A549 treated with RU486 at 1 μM for 4 hours (cell line): ENCODE data around the gene ATP2A1. TPM values are rescaled to one million over a fixed set of nuclear protein-coding genes. Genes with fewer than 3 reads are reported as not detected.

Source experiments
- total RNA-seq: library from RNA; stranded (reverse); fragments of 200-300 nt; extraction: Qiagen RNA extraction; gene quantifications from 5 replicates; pipeline ENCODE4 v1.2.3, GENCODE V29; 2022; ENCODE audit warnings: low read depth

Gene ATP2A1
- total RNA-seq: 1.6 to 4.1 TPM (median 2.7 TPM) in 5 replicates

DNA sequence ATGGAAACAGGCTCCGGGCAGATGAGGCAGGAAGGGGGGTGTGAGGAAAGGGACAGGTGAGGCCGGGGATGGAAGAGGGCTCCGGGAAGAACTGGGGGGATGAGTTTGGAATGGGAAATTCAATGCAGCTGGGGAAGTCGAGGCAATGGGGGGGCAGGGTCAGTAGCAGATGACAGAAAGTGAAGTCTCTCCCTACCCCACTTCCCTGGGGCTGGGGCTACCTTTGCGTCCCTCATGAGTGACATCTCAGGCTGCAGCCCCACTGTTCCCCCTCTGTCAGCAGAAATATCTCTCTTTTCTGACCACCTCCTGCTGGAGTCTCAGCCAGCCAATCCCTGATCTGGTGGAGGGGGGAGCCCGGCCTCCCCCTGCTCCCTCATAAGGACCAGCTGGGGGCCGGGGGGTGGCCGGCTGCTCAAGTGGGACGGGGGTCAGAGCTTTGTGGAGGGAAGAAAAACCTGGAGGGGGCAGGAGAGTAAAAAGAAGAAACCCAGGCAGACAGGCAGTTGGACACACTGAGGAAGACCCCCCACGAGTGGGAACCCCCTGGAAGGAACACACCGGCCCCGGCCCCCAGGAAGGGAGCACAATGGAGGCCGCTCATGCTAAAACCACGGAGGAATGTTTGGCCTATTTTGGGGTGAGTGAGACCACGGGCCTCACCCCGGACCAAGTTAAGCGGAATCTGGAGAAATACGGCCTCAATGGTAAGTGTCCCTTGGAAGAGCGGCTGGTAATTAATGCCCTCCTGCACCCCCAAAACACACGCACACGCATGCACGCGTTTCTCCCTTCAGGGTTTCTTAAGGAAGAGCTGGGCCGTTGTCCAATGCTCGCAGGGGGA, at the start of gene ATP2A1:
TSS of gene ATP2A1 (plus strand) at position 406 of the 844 bp plus-strand sequence. CDS start at position 590, 184 bp downstream.

DNA sequence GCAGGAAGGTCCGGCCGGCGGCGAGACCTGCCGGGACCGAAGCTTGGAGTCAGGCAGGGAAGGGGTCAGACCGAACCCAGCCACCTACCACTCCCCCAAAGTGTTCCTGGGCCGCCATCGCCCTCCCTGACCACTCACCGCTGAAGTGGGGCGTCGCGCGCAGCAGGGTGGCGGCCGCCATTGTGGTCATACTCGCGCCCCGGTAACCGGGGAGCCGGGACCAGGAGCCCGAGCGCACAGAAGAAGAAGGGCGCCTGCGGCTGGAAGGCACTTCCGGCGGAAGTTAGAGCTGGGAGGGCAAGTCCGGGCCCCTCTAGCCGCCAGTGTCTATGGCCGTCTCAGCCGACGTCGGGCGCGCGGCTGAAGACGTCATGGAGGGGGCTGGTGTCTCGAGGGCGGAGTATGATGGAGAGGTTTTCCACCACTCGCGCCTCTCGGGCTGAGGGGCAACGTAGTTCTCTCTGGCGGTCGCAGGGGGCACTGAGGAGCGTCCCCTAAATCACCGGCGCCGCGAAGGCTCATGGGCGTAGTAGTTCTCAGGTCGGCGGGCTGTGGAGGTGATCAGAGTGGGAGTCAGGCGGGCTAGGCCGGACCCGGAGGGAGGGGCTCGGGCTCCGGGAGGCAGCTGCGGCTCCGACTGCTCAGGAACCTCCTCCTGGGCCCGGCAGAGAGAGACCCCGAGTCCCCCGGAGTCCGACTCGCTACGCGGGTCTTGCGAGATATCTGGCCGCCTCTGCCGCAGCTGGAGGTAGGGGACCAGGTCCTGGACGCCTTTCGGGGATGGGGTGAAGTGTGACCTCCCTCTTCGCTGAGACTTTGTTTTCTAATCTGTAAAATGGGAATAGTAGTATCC, 32.0 kb upstream of the ATP2A1 start, which contains the start of gene TUFM:
TSS of gene TUFM (minus strand) at position 269 of the 853 bp plus-strand sequence. CDS start at position 190, 79 bp downstream.

DNA sequence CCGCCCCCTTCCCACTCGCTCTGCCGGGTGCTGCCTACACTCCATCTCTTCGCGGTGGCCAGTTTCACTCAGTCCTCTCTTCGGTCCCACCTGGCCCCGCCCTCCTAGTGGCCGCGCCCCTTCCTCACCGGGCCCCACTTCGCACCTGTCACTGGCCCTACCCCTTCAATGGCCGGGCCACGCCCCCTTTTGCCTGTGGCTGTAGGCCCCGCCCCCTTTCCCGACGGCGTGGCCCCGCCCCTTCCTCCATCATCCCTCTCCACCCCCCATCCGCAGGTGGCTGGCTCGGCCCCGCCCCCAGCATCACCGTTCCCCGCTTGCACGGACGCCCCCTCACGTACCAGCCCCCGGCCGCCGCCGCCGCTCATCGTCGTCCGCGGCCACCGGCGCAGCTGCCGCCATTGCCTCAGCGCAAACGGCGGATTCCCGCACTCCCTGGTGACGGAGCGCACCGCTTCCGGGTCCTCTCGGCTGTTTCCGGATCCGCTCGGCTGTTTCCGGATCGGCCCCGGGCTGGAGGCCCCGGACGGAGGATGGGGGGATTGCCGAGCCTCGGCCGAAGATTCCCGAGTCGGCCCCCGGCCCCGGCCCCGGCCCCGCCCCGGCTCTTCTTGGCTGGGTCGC, 46.6 kb downstream of the ATP2A1 start, which contains the start of gene RABEP2:
TSS of gene RABEP2 (minus strand) at position 477 of the 624 bp plus-strand sequence. CDS start at position 402, 75 bp downstream.

DNA sequence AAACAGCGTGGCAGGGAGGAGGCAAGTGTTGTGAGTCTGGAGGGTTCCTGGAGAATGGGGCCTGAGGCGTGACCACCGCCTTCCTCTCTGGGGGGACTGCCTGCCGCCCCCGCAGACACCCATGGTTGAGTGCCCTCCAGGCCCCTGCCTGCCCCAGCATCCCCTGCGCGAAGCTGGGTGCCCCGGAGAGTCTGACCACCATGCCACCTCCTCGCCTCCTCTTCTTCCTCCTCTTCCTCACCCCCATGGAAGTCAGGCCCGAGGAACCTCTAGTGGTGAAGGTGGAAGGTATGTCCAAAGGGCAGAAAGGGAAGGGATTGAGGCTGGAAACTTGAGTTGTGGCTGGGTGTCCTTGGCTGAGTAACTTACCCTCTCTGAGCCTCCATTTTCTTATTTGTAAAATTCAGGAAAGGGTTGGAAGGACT, 53.5 kb downstream of the ATP2A1 start, which contains the start of gene CD19:
TSS of gene CD19 (plus strand) at position 171 of the 425 bp plus-strand sequence. CDS start at position 201, 30 bp downstream.

DNA sequence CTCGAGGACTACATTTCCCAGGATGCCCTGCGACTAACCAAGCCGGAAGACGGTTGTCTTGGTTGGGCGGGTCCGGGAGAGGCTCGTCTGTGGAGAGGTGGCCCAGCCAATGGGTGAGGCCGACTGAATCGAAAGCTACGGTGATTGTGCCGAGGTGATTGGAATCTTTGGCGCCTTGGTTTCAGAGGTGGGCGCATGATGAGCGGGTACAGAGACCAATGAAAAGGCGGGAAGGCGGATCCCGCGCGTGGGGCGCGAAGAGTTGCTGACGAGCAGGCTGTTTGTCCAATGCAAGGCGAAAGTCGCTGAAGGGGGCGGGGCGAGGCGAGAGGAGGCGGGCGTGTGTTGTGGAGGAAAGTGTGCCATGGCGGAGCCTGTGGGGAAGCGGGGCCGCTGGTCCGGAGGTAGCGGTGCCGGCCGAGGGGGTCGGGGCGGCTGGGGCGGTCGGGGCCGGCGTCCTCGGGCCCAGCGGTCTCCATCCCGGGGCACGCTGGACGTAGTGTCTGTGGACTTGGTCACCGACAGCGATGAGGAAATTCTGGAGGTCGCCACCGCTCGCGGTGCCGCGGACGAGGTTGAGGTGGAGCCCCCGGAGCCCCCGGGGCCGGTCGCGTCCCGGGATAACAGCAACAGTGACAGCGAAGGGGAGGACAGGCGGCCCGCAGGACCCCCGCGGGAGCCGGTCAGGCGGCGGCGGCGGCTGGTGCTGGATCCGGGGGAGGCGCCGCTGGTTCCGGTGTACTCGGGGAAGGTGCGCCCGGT, 72.5 kb downstream of the ATP2A1 start, which contains the start of gene NFATC2IP:
TSS of gene NFATC2IP (plus strand) at position 290 of the 762 bp plus-strand sequence. CDS start at position 365, 75 bp downstream.

Other genes starting within 250 kb of the ATP2A1 start
- not detected in 5 replicates for gene NPIPB8, start 240.4 kb upstream of the ATP2A1 start, total RNA-seq
- 194 to 402 TPM (median 337 TPM) in 5 replicates for gene EIF3C, start 167.0 kb upstream of the ATP2A1 start, total RNA-seq
- gene NPIPB9, start 126.7 kb upstream of the ATP2A1 start, total RNA-seq: 1.5 to 2.7 TPM (median 1.7 TPM) in 5 replicates
- gene ATXN2L, start 55.5 kb upstream of the ATP2A1 start, total RNA-seq: 89.8 to 145 TPM (median 131 TPM) in 5 replicates
- gene TUFM, start 32.1 kb upstream of the ATP2A1 start, total RNA-seq: 211 to 324 TPM (median 285 TPM) in 5 replicates
- 21.2 to 31.9 TPM (median 31.0 TPM) in 5 replicates for gene SH2B1, start 14.6 kb upstream of the ATP2A1 start, total RNA-seq
- 9.1 to 11.4 TPM (median 9.4 TPM) in 5 replicates for gene RABEP2, start 46.8 kb downstream of the ATP2A1 start, total RNA-seq
- gene CD19, start 53.5 kb downstream of the ATP2A1 start, total RNA-seq: not detected in 5 replicates
- gene NFATC2IP, start 72.4 kb downstream of the ATP2A1 start, total RNA-seq: 19.5 to 31.7 TPM (median 29.4 TPM) in 5 replicates
- 50.1 to 80.1 TPM (median 72.4 TPM) in 5 replicates for gene SPNS1, start 96.3 kb downstream of the ATP2A1 start, total RNA-seq
- 2.2 to 5.3 TPM (median 4.3 TPM) in 5 replicates for gene LAT, start 106.6 kb downstream of the ATP2A1 start, total RNA-seq